IMR-90 (cell line): ENCODE measurements around the gene MUC5B. TPM values are rescaled to one million over a fixed set of nuclear protein-coding genes. Genes with fewer than 3 reads are reported as not detected.

Experiments
- ATAC-seq: fragments of 200-7000 bp; cut with Tn5 transposase; 2 replicates; pipeline ENCODE4 v1.9.1; 2020; ENCODE audit warnings: low read depth, mild to moderate bottlenecking, moderate library complexity
- BruUV-seq: library from RNA; stranded (reverse); fragments of 400-500 nt; replicated peaks from 2 replicates; lab custom pipeline; 2021; lab: Mats Ljungman, UMichigan
- CTCF ChIA-PET: fragments of 300-600 bp; formaldehyde crosslinking; extraction: SDS; loops from one replicate; lab custom pipeline; 2021; ENCODE audit warnings: antibody characterized with exemption; lab: Yijun Ruan, JAX
- POLR2A ChIA-PET: fragments of 300-600 bp; sonication (Branson Sonifier 250); formaldehyde crosslinking; loops from one replicate; lab custom pipeline; 2022; ENCODE audit warnings: antibody characterized with exemption; ENCODE audit not compliant: unreplicated experiment; lab: Charles Lee
- DNase-seq: peaks from one replicate; pipeline ENCODE4 v3.0.0; 2013
- H2AFZ ChIP-seq: replicated peaks from 2 replicates; pipeline ENCODE3; 2013; ENCODE audit warnings: low read length, mild to moderate bottlenecking; ENCODE audit not compliant: poor library complexity
- H2AK5ac ChIP-seq: 2 replicates; pipeline ENCODE4 v1.6.1; 2013; ENCODE audit warnings: low read depth, low read length, inconsistent platforms
- H2AK9ac ChIP-seq: replicated peaks from 2 replicates; pipeline ENCODE3; 2013; ENCODE audit warnings: mild to moderate bottlenecking, low read depth, low read length, moderate library complexity; ENCODE audit not compliant: poor library complexity
- H2BK120ac ChIP-seq: 2 replicates; pipeline ENCODE4 v1.6.1; 2013; ENCODE audit warnings: low read depth, low read length, inconsistent platforms
- H2BK15ac ChIP-seq: 3 replicates; pipeline ENCODE4 v1.6.1; 2013; ENCODE audit warnings: low read depth, low read length, inconsistent platforms
- H2BK20ac ChIP-seq: 2 replicates; pipeline ENCODE4 v1.6.1; 2013; ENCODE audit warnings: low read depth, mild to moderate bottlenecking, inconsistent platforms, low read length, moderate library complexity
- H2BK5ac ChIP-seq: 2 replicates; pipeline ENCODE4 v1.6.1; 2013; ENCODE audit warnings: mild to moderate bottlenecking, low read depth, low read length, inconsistent platforms; ENCODE audit not compliant: poor library complexity, severe bottlenecking
- H3K14ac ChIP-seq: replicated peaks from 2 replicates; pipeline ENCODE4 v1.6.1; 2013; ENCODE audit warnings: low read depth, low read length, inconsistent platforms
- H3K18ac ChIP-seq: 2 replicates; pipeline ENCODE4 v1.6.1; 2013; ENCODE audit warnings: low read depth, low read length, control low read depth
- H3K23ac ChIP-seq: 2 replicates; pipeline ENCODE4 v1.6.1; 2013; ENCODE audit warnings: low read depth, low read length, inconsistent platforms
- H3K27ac ChIP-seq: 2 replicates; pipeline ENCODE4 v1.5.1; 2013; ENCODE audit warnings: mild to moderate bottlenecking, control low read depth, low read length; ENCODE audit not compliant: insufficient read depth
- H3K27me3 ChIP-seq: 2 replicates; pipeline ENCODE4 v1.6.1; 2013; ENCODE audit warnings: low read length; ENCODE audit not compliant: control insufficient read depth, insufficient read depth
- H3K36me3 ChIP-seq: 2 replicates; pipeline ENCODE4 v1.6.1; 2013; ENCODE audit warnings: low read length, mixed read lengths; ENCODE audit not compliant: control insufficient read depth, insufficient read depth
- H3K4ac ChIP-seq: 2 replicates; pipeline ENCODE4 v1.6.1; 2013; ENCODE audit warnings: low read depth, low read length, inconsistent platforms
- H3K4me1 ChIP-seq: 2 replicates; pipeline ENCODE4 v1.6.1; 2013; ENCODE audit warnings: low read length, mixed read lengths; ENCODE audit not compliant: control insufficient read depth, insufficient read depth
- H3K4me2 ChIP-seq: 2 replicates; pipeline ENCODE4 v1.6.1; 2013; ENCODE audit warnings: low read depth, mild to moderate bottlenecking, control low read depth, low read length, moderate library complexity
- H3K4me3 ChIP-seq: 2 replicates; pipeline ENCODE4 v1.5.1; 2013; ENCODE audit warnings: low read depth, mild to moderate bottlenecking, control low read depth, low read length, moderate library complexity; ENCODE audit not compliant: insufficient read depth
- H3K56ac ChIP-seq: 2 replicates; pipeline ENCODE4 v1.6.1; 2013; ENCODE audit warnings: low read length, inconsistent platforms; ENCODE audit not compliant: insufficient read depth; ENCODE audit errors: extremely low read depth
- H3K79me1 ChIP-seq, 2 experiments: 2 replicates each; pipeline ENCODE4 v1.6.1; 2013; ENCODE audit warnings: low read length in 2 of 2, inconsistent platforms in 1 of 2, low read depth in 1 of 2
- H3K9ac ChIP-seq: 2 replicates; pipeline ENCODE4 v1.6.1; 2013; ENCODE audit warnings: low read depth, low read length, control low read depth
- H3K9me1 ChIP-seq: 2 replicates; pipeline ENCODE4 v1.6.1; 2013; ENCODE audit warnings: low read length, inconsistent platforms; ENCODE audit not compliant: insufficient read depth
- H3K9me3 ChIP-seq: 2 replicates; pipeline ENCODE4 v1.6.1; 2013; ENCODE audit warnings: low read length; ENCODE audit not compliant: control insufficient read depth, insufficient read depth
- H4K20me1 ChIP-seq: 2 replicates; pipeline ENCODE4 v1.6.1; 2013; ENCODE audit warnings: low read length, inconsistent platforms; ENCODE audit not compliant: insufficient read depth
- H4K5ac ChIP-seq: 2 replicates; pipeline ENCODE4 v1.6.1; 2013; ENCODE audit warnings: mild to moderate bottlenecking, low read depth, low read length, control low read depth
- H4K8ac ChIP-seq, 2 experiments: 2 replicates each; pipeline ENCODE4 v1.6.1; 2013; ENCODE audit warnings: low read depth in 2 of 2, low read length in 2 of 2, control low read depth in 1 of 2, inconsistent platforms in 1 of 2
- H4K91ac ChIP-seq: 2 replicates; pipeline ENCODE4 v1.6.1; 2013; ENCODE audit warnings: low read depth, low read length, inconsistent platforms; ENCODE audit not compliant: insufficient read depth
- CEBPB ChIP-seq: IDR thresholded peaks from 2 replicates; pipeline ENCODE4 v1.6.1; 2012; ENCODE audit warnings: low read depth, low read length, improper control_type of control experiment
- CHD1 ChIP-seq: IDR thresholded peaks from 2 replicates; pipeline ENCODE4 v1.6.1; 2012; ENCODE audit warnings: low read depth, low read length, improper control_type of control experiment
- CTCF ChIP-seq: conservative IDR thresholded peaks from 2 replicates; pipeline ENCODE4 v1.5.1; 2012; ENCODE audit warnings: mild to moderate bottlenecking, low read depth, low read length, improper control_type of control experiment
- ELK1 ChIP-seq: fragments of 150-350 bp; IDR thresholded peaks from 2 replicates; pipeline ENCODE4 v1.6.1; 2016; ENCODE audit warnings: low read depth, mild to moderate bottlenecking, low read length, moderate library complexity, borderline replicate concordance
- MAFK ChIP-seq: IDR thresholded peaks from 2 replicates; pipeline ENCODE4 v1.6.1; 2012; ENCODE audit warnings: low read depth, low read length, improper control_type of control experiment
- POLR2A ChIP-seq: IDR thresholded peaks from 2 replicates; pipeline ENCODE4 v1.6.1; 2012; ENCODE audit warnings: mild to moderate bottlenecking, low read depth, low read length
- USF2 ChIP-seq: fragments of 150-350 bp; IDR thresholded peaks from 2 replicates; pipeline ENCODE4 v1.6.1; 2017; ENCODE audit warnings: mild to moderate bottlenecking, antibody characterized with exemption, low read length, low read depth
- WGBS, 2 experiments: methylation state at CpG; one replicate each; pipeline versions ENCODE4 v1.1.5 to v1.1.7; 2013; ENCODE audit warnings: missing lambda C conversion rate in 2 of 2; ENCODE audit not compliant: insufficient read length in 1 of 2; ENCODE audit errors: extremely low coverage in 2 of 2; 5-methylcytosine and 5-hydroxymethylcytosine counted together
- dilution Hi-C: fragments of 300-500 bp; cut with HindIII; formaldehyde crosslinking; loops from one replicate; pipeline ENCODE4 v1.14.3; 2018; ENCODE audit warnings: low sequenced_read_pairs; ENCODE audit not compliant: unreplicated experiment
- in situ Hi-C: fragments of 300-500 bp; cut with MboI; formaldehyde crosslinking; loops from 3 replicates; pipeline ENCODE4 v1.14.3; 2019; ENCODE audit warnings: low sequenced_read_pairs, inconsistent platforms, mixed read lengths
- intact Hi-C: fragments of 100-400 bp; cut with micrococcal nuclease; formaldehyde crosslinking; loops from 2 replicates; pipeline ENCODE4 v1.10.0; 2022
- polyA plus RNA-seq, 3 experiments: library from polyadenylated mRNA; depleted of rRNA; stranded (reverse); fragments of >200 nt; gene quantifications; 2 replicates each; pipeline ENCODE4 v1.2.3, GENCODE V29; 2012; ENCODE audit warnings: low replicate concordance in 1 of 3
- total RNA-seq: library from RNA; depleted of rRNA; stranded (reverse); fragments of >200 nt; gene quantifications from 2 replicates; pipeline ENCODE4 v1.2.3, GENCODE V29; 2012

The MUC5B gene
- total and polyA plus RNA-seq, 2 of the 4 experiments (the other 2 are of a cell fraction): not detected

GRCh38 chr11:1205121-1205986 is 17.5 kb upstream of the MUC5B start (continued):
- no peak for TF ChIP-seq MAFK

- intact Hi-C loops: no loop called here
- Histone ChIP-seq H3K18ac (no peak overlapping the region), H3K9me3 (peaks cover 4% of the 10 kb centered on the region; the same call in 1 of the 2 replicates), H3K56ac (no peak overlapping the region), H4K20me1 (no peaks in the 10 kb centered on the region; the same call in 1 of the 2 replicates), H3K27me3 (peaks cover 11% of the 10 kb centered on the region; the same call in 1 of the 2 replicates), H3K4ac (no peak overlapping the region), H3K14ac (no peak overlapping the region), H3K23ac (no peak overlapping the region), H3K4me1 (no peaks in the 10 kb centered on the region), H3K27ac (no peak overlapping the region), H3K79me1 (no peaks in the 10 kb centered on the region), H2BK15ac (no peak overlapping the region), H4K8ac (no peak overlapping the region), H3K9ac (no peak overlapping the region), H3K9me1 (no peaks in the 10 kb centered on the region), H4K91ac (no peak overlapping the region), H3K4me2 (no peak overlapping the region), H2AK5ac (no peak overlapping the region), H2AK9ac (no peak overlapping the region), H2BK120ac (no peak overlapping the region), H2BK20ac (no peak overlapping the region), H2BK5ac (no peak overlapping the region), H3K4me3 (no peak overlapping the region), H4K5ac (no peak overlapping the region), H3K36me3 (no peaks in the 10 kb centered on the region), H2AFZ (no peak overlapping the region)
- no peak for ATAC-seq
- DNase-seq: no peak
- BruUV-seq: no TSS peak
- POLR2A ChIA-PET: no interaction called here
- no CpG with 5 or more reads among the region's 8 CpGs for WGBS, 2 experiments
- in situ Hi-C loops: loop anchor here (25.0 kb wide), 1 partner anchor 306 kb away; no protein-coding TSS in a partner anchor
- dilution Hi-C loops: no loop called here
- CTCF ChIA-PET: no interaction called here
- TF ChIP-seq CTCF (no peak), ELK1 (no peak), USF2 (no peak), CEBPB (no peak), POLR2A (no peak), CHD1 (no peak)
Observed at GRCh38 chr11:1205987-1206331, 16.9 kb upstream of the MUC5B start.
